Activated naive CD8-positive, alpha-beta T cell treated with anti-CD3 and anti-CD28 coated beads, Interleukin-2, amount 50 U/mL, for 16 hours (primary cell): Measurements from ENCODE around the gene ZFP90.
"Not testable (repeated sequence)": the region's sequence is repeated elsewhere in the genome, so short reads cannot be mapped to it uniquely, and the experiment has no call there.

Source experiments
- DNase-seq: peaks from one replicate; pipeline ENCODE4 v3.0.0-alpha.2; 2020; ENCODE audit warnings: low read depth, low spot score

The ZFP90 gene

GRCh38 chr16:68517606-68518166, 21.4 kb upstream of the ZFP90 start:
- no peak for DNase-seq

GRCh38 chr16:68519225-68519745, 19.8 kb upstream of the ZFP90 start:
- no peak for DNase-seq

GRCh38 chr16:68520649-68521086, 18.4 kb upstream of the ZFP90 start:
- peak; percentile 67 for DNase-seq

DNA sequence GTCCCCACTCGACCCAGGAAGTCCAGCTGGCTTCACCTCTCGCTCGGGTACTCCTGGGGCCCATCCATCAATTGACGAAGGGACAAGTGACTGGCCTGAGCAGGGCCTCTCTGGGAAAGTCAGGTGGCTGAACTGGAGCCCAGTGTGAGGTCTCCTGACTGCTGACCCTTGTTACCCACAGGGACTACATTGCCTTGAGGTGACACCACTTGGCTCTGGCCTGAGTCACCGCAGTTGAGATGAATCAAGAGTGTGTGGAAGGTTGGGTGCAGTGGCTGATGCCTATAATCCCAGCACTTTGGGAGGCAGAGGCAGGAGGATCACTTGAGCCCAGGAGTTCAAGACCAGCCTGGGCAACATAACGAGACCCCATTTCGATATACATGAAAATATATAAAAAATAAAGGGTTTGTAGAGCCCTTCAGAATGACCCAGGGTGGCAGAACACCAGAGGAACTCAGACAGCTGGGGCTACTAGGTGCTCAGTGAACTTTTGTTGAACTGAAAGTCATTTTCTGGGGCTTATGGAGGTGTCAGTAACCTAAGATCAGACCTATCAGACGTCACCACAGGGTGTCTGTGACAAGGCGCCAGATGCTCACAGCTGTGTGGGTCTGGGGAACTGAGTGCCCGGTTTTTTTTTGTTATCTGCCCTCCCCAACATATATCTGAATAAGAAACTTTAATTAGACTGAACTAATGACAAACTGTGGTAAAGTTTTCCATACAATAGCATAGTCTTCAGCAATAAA, 14.8 kb upstream of the ZFP90 start:
- DNase-seq = no peak

GRCh38 chr16:68526143-68526781, 12.8 kb upstream of the ZFP90 start:
- no peak for DNase-seq

DNA sequence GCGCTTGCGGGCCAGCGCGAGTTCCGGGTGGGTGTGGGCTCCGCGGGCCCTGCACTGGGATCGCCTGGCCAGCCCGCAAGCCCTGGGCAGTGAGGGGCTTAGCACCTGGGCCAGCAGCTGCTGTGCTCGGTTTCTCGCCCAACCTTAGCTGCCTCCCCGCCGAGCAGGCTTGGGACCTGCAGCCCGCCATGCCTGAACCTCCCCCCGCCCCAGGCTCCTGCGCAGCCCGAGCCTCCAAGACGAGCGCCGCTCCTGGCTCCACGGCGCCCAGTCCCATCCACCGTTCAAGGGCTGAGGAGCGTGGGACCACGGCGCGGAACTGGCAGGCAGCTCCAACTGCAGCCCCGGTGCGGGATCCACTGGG, 12.3 kb upstream of the ZFP90 start:
- DNase-seq = no peak

- no peak for DNase-seq
Measured at GRCh38 chr16:68528233-68528632, 10.9 kb upstream of the ZFP90 start.

- peak; percentile 77 for DNase-seq
Measured at GRCh38 chr16:68528686-68529379, 10.3 kb upstream of the ZFP90 start.

DNA sequence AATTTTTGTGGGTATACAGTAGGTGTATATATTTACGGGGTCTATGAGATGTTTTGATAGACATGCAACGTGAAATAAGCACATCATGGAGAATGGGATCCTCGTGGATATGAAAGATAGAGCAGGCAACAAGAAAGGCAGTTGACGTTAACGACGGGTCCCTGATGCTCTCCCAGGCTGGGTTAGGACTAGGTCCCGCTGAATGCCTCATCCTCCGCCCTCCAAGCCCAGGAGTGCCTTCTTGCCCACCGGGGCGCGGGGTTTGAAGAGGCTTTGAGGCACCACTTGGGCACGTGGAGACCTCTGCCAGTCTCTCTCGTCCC, 9.5 kb upstream of the ZFP90 start:
- no peak for DNase-seq

DNA sequence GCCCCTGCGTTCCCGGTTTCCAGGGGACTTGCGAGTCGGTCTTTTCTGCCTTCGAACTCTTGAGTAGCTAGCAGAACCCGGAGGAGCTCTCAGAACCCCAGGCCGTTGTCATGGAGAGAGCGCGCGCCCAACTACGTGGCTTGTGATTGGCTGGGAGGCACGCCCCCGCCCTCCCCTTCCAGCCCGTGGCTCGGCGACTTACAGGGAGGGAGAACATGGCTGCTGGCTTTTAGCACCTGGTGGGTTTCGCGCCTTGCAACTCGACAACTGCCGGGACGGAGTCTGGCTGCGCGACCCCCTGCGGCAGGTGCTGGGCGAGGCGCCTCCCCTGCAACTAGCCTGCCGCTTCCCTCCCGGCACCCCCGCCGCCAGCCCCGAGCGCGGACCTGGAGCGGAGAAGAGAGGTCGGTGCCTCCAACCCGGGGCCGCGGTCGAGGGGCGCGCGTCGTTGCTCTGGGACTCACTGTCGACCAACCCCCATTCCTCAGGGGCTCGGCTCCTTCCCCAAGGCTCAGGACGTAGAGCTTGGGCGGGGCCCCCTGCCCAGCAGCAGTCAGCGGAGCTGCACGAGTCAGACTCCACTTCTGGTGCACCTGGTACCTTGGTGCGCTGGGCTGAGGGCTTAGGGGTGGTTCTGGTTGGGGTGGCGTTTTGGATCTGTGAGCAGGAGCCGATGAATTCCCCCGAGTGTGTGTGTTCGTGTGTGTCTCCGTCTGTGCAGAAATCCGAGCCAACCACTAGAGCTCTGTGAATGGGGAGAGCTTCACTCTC, 9.0 kb upstream of the ZFP90 start:
- DNase-seq = peak; percentile 82

- DNase-seq = no peak
Measured at GRCh38 chr16:68533937-68534336, 5.2 kb upstream of the ZFP90 start.

GRCh38 chr16:68535331-68535730, 3.8 kb upstream of the ZFP90 start:
- DNase-seq = no peak

DNA sequence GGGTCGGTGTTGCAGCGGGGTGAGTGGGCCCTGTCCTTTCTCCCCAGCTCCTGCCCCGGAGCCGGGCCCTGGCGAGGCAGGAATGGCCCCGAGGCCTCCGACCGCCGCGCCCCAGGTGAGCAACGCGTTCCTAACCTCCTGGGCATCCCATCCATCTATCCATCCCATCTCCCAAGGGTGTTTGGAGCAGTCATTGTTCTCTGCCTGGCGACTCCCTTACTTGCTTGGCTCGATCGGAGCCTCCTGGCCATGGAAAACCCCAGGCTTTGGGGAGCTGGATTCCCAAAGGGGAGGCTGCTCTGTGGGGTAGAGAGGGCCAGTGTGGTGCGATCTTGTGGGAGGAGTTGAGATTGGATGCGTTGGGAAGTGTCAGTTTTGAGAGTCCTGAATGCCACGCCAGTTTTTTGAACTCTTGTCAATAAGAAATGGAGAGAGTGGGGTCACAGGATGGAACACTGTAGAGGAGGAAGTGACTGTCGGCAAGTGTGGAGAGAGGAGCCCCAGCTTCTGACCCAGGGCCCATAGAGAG, 684 bp downstream of the ZFP90 start:
- DNase-seq = no peak

- no peak for DNase-seq
Measured at GRCh38 chr16:68548947-68549346, 9.9 kb downstream of the ZFP90 start.

GRCh38 chr16:68553186-68553585, 14.1 kb downstream of the ZFP90 start:
- no peak for DNase-seq

DNA sequence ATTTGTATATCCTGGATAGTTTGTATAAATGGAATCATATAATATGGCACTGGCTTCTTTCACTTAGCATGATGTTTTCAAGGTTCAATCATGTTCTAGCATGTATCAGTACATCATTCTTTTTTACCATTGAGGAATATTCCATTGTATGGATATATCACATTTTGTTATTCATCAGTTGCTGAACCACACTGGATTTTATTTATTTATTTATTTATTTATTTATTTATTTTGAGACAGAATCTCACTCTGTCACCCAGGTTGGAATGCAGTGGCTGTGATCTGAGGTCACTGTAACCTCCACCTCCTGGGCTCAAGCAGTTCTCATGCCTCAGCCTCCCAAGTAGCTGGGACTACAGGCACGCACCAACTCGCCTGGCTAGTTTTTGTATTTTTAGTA, 21.2 kb downstream of the ZFP90 start:
- DNase-seq = not testable (repeated sequence)

- no peak for DNase-seq
Measured at GRCh38 chr16:68563631-68564381, 24.7 kb downstream of the ZFP90 start.

DNA sequence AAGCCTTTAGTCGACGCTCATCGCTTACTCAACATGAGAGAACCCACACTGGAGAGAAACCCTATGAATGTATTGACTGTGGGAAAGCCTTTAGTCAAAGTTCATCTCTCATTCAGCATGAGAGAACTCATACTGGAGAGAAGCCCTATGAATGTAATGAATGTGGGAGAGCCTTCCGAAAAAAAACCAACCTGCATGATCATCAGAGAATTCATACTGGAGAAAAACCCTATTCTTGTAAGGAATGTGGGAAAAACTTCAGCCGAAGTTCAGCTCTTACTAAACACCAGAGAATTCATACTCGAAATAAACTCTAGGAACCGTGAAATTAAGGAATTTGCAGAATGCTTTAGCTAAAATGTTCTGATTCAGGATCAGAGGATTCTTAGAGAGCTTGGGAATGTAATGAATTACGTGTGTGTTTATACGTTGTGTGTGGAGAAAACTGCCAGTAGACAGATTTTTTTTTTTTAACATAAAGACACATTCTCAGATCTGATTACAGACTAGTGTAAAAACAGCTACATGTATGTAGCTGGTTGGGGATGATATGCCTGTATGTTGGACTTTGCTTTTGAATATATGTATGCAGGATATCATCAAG, 25.4 kb downstream of the ZFP90 start:
- DNase-seq = no peak

DNA sequence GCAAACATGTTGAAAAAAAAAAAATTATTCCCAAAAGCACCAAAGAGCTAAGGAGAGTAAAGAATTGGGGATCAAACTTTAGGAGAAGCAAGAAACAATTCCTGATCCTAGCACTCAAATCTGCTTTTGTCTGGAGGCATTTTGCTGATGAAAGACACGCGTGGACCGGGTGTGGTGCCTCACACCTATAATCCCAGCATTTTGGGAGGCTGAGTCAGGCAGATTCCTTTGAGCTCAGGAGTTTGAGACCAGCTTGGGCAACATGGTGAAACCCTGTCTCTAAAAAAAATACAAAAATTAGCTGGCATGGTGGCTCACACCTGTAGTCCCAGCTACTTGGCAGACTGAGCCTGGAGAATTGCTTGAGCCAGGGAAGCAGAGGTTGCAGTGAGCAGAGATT, 35.4 kb downstream of the ZFP90 start:
- DNase-seq = no peak

GRCh38 chr16:68575082-68575481, 36.0 kb downstream of the ZFP90 start:
- no peak for DNase-seq
